ENCODE measurements around the gene ATL1. TPM values are rescaled to one million over a fixed set of nuclear protein-coding genes. Genes with fewer than 3 reads are reported as not detected.

The ATL1 gene
- total and polyA plus RNA-seq, 2 of the 8 experiments (the other 6 are each of a cell fraction or from before 2014, with no cell fraction given): 4.0 to 5.9 TPM

DNA sequence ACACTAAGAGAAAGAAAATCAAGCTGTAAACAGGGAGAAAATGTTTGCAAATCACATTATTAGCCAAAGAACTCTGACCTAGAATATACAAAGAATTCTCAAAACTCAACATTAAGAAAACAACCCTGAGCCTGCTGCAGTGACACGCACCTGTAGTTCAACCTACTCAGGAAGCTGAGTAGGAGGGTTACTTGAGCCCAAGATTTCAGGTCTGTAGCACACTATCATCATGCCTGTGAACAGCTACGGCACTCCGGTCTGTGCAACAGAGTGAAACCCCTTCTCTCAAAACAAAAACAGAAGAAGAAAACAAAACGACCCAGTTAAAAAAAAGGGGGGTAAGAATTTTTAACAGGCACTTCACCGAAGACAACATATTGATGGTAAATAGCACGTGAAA lies 87.3 kb downstream of the ATL1 start (continued):
- TF ChIP-seq SP2 (IDR thresholded peaks at IDR 0.05; ENCODE audit: low read length) (no peak), JUND (IDR thresholded peaks at IDR 0.05; ENCODE audit: low read length) (no peak), RAD21 (IDR thresholded peaks at IDR 0.05 in 1 of 2, conservative IDR thresholded peaks at IDR 0.05 in 1 of 2; ENCODE audit: low read depth in 2 of 2, low read length in 2 of 2) (no peak), EGR1 (IDR thresholded peaks at IDR 0.05; ENCODE audit: borderline replicate concordance, low read depth, low read length) (no peak)

All from H1 (cell line).